SKM-1 (cell line): ENCODE data around the gene ZNF518B.
"Not testable (repeated sequence)": the region's sequence is repeated elsewhere in the genome, so short reads cannot be mapped to it uniquely, and the experiment has no call there.

ENCODE experiments used
- DNase-seq: peaks from one replicate; lab custom pipeline; 2025; ENCODE audit not compliant: unreplicated experiment; lab: John Stamatoyannopoulos, UW

Gene ZNF518B

GRCh38 chr4:10459305-10459704 is 2.1 kb upstream of the ZNF518B start:
- DNase-seq: no peak

- DNase-seq: no peak
These were observed 951 bp upstream of the ZNF518B start for GRCh38 chr4:10458177-10458576.

DNA sequence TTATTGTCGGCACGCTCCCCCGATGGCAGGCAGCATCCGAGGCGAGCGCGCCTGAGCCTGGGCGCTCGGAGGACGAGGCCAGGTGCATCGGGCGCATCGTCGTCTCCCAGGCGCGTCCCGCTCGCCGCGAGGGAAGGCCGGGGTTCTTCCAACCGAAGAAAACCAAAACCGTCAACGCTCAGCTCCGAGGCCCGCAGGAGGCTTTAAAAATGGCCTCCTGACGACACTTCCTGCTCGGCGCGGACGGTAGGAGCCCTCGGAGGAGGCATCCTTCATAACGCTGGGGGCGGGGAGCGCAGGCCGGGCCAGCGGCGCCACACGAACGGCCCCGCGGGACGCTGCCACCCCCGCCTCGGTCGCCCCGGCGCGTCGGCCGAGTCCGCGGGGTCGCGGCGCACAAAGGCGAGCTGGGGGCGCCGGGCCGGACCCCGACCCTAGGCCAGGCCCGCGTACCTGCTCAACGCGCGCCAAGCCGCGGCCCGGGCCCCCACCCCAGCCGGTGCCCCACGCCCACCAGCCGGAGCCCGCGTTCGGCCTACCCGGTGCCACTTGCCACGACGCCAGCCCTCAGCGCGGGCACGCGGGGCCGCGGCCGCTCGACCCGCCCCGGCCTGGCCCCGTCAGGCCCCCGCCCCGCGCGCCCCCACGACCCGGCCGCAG is 501 bp downstream of the ZNF518B start:
- no peak for DNase-seq

DNA sequence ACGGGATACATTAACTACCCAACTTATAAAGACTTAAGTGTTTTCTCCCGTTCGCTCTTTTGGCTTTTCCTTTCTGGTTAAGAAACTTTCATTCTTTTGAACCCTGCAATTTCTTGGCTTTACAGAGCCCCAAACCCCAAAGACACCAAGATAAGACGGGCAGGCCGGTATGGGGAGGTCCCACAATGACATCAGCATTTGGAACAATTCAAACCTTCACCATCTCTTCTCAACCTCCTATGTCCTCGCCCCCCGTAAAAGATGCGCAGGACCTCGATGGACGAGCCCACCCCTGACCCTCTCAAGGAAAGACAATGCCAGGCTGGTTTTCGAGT is 999 bp downstream of the ZNF518B start:
- DNase-seq: no peak

- no peak for DNase-seq
These were observed 2.1 kb downstream of the ZNF518B start for GRCh38 chr4:10455133-10455532.

GRCh38 chr4:10454726-10455125 is 2.5 kb downstream of the ZNF518B start:
- DNase-seq: no peak

DNA sequence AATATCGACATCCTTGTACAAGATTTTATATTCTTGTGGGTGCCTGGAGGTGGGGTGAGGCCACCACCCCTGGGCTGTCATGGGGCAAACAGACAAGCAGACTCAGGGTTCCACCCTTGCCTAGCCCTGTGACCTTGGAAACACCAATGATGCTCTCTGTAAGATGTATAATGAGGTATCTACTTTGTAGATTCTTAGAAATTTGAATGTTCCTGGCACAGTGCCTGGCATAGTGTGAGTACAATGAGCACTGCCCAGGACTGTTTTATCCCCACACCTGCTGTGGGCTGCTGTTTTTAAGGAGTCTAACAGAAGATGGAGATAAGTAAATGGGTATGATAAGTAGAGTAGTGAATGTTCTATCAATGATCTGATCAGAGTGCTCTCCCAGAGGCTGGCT is 3.1 kb downstream of the ZNF518B start:
- DNase-seq: no peak

DNA sequence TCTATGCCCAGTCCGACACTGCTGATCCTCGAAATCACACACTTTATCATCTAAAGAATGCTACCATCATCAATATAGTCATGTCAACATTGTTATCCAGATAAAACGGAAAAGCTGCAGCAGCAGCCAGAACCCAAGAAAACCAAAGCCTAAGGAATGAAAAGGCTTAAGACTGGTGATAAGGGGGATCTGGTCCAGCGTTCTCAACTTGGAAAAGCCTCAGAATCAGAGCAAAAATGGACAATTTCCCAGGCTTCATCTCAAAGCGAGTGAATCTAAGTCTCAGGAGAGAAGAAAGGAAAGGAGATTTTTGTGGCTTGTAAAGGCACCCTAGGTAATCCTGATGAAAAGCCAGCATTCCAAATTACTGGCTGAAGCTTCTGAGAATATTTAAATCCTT is 8.2 kb downstream of the ZNF518B start:
- no peak for DNase-seq

GRCh38 chr4:10442976-10443375 is 14.2 kb downstream of the ZNF518B start:
- DNase-seq: no peak

DNA sequence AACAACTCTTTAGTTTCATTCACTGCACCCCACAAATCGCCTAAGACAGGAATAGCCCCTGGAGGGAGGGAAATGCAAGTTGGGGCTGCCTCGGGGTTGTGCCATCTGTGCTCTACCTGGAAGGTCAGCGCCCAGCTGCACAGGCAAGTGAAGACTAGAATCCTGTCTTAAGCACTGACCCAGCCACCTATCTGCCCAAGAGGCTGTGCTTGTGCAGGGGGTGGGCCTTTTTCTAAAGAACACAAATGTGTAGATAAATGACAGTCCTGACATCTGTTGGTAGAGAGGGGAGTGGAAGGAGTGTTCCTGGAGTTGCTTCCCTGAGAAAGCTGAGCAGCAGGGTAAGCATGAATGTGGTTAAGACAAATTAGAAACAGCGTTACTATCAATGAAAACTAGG is 15.7 kb downstream of the ZNF518B start:
- DNase-seq: no peak

- no peak for DNase-seq
These were observed 18.3 kb downstream of the ZNF518B start for GRCh38 chr4:10438924-10439323.

- no peak for DNase-seq
These were observed 19.5 kb downstream of the ZNF518B start for GRCh38 chr4:10437735-10438134.

GRCh38 chr4:10427680-10428079 is 29.5 kb downstream of the ZNF518B start:
- DNase-seq: not testable (repeated sequence)

GRCh38 chr4:10421344-10422055 is 35.7 kb downstream of the ZNF518B start:
- DNase-seq: no peak

GRCh38 chr4:10417740-10418139 is 39.5 kb downstream of the ZNF518B start:
- DNase-seq: no peak

GRCh38 chr4:10416441-10416840 is 40.8 kb downstream of the ZNF518B start:
- no peak for DNase-seq

GRCh38 chr4:10413177-10413576 is 44.0 kb downstream of the ZNF518B start:
- DNase-seq: no peak

DNA sequence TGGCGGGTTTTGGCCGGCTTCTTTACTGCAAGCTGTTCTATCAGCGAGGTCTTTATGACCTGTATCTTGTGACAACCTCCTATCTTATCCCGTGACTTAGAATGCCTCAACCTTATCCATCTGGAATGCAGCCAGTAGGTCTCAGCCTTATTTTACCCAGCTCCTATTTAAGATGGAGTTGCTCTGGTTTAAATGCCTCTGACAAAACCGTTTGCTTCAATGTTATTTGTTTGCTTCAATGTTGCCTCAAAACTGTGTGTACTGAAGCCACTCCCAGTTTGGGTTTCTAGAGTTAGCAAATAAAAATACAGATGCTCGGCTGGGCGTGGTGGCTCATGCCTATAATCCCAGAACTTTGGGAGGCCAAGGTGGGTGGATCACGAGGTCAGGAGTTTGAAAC is 51.6 kb downstream of the ZNF518B start:
- DNase-seq: no peak

GRCh38 chr4:10403633-10404445 is 53.4 kb downstream of the ZNF518B start:
- DNase-seq: no peak

- no peak for DNase-seq
These were observed 61.1 kb downstream of the ZNF518B start for GRCh38 chr4:10395971-10396580.
